T-helper 17 cell (primary cell): Measurements from ENCODE around the gene OSBPL1A. TPM values are rescaled to one million over a fixed set of nuclear protein-coding genes. Genes with fewer than 3 reads are reported as not detected.
A peak's percentile ranks its signal among the peaks of the same experiment; 100 is the strongest.

Experiments
- ATAC-seq: fragments of 150-1000 bp; cut with Tn5 transposase; 2 replicates; pipeline ENCODE4 v1.10.0; 2021; ENCODE audit warnings: mild to moderate bottlenecking, moderate library complexity
- DNase-seq, 3 donors: peaks; one replicate each; pipeline versions ENCODE4 v3.0.0 to v3.0.0-alpha.2; 2020 to 2021
- H3K9me3 ChIP-seq: one replicate; pipeline ENCODE4 v1.7.0; 2013; ENCODE audit warnings: low read length, mild to moderate bottlenecking; ENCODE audit not compliant: control insufficient read depth, poor library complexity, severe bottlenecking
- H3K27ac Mint-ChIP-seq: one replicate; pipeline ENCODE4 v1.8.0; 2022; ENCODE audit warnings: mild to moderate bottlenecking, moderate library complexity, mixed read lengths
- H3K27me3 Mint-ChIP-seq: one replicate; pipeline ENCODE4 v1.8.0; 2022; ENCODE audit warnings: mixed read lengths
- H3K36me3 Mint-ChIP-seq: one replicate; pipeline ENCODE4 v1.8.0; 2022; ENCODE audit warnings: low read depth, mixed read lengths
- H3K4me1 Mint-ChIP-seq: one replicate; pipeline ENCODE4 v1.8.0; 2022; ENCODE audit warnings: mild to moderate bottlenecking, mixed read lengths
- H3K4me3 Mint-ChIP-seq: one replicate; pipeline ENCODE4 v1.8.0; 2022; ENCODE audit warnings: mild to moderate bottlenecking, moderate library complexity, mixed read lengths
- total RNA-seq, 4 donors: library from RNA in 2 of 4; stranded (reverse) in 2 of 4; gene quantifications; one replicate each; pipeline ENCODE4 v1.2.3 and lab custom pipeline; 2022 to 2026

The OSBPL1A gene
- total RNA-seq (1 to 10 TPM; 6.8 to 7.1 TPM), total RNA-seq (lab: John Stamatoyannopoulos, UW) (5.4 to 7.5 reads per million in 2 donors)

- peak within 1 kb of the TSS; percentile 89 for H3K4me3 Mint-ChIP-seq
- ATAC-seq, result peak; percentile 91
- H3K36me3 Mint-ChIP-seq, result no peaks in the 10 kb centered on the region
- H3K27me3 Mint-ChIP-seq, result peaks cover 8% of the 10 kb centered on the region
- H3K4me1 Mint-ChIP-seq, result peaks cover 10% of the 10 kb centered on the region
- peak within 1 kb of the TSS; percentile 81 for H3K27ac Mint-ChIP-seq
- DNase-seq, result peak; percentile 53 to 85 (median 83)
- H3K9me3 ChIP-seq, result no peaks in the 10 kb centered on the region
These were observed at the start of gene OSBPL1A for GRCh38 chr18:24397694-24398368. OSBPL1A (minus strand) TSS chr18:24397824; CDS start chr18:24377533, 20,291 bp downstream.

DNA sequence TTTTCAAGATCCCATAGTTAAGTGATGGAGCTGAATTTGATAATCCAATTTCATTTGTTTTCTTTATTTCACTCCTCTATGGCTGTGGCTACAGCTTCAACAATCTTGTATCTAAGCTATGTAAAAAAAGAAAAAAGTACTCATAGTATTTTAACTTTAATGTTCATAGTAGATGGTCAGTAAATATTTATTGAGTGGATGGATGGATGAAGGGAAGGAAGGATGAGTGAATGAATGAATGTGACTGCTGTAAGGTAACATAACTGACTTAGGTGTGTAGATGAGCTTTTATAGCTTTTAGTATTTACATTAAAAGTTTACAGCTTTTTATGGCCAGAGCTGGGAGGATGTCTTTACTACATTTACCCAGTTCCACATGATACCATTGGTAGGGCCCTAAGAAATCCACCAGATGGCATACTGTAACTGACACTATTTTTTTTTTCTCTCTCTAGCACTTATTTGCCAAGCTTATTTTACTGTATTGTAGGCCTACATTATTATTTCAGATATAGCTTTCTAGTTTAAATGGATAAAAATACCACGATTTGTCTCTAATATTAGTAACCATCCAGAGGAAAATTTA is 49.4 kb upstream of the OSBPL1A start:
- H3K27me3 Mint-ChIP-seq, result no peaks in the 10 kb centered on the region
- no peak overlapping the region for H3K4me3 Mint-ChIP-seq
- peaks cover 5% of the 10 kb centered on the region for H3K4me1 Mint-ChIP-seq
- H3K9me3 ChIP-seq, result no peaks in the 10 kb centered on the region
- peaks cover 14% of the 10 kb centered on the region for H3K36me3 Mint-ChIP-seq
- no peak for DNase-seq
- no peak overlapping the region for H3K27ac Mint-ChIP-seq
- peak; percentile 64 for ATAC-seq

GRCh38 chr18:24446453-24446852 is 48.8 kb upstream of the OSBPL1A start:
- ATAC-seq, result no peak
- peaks cover 16% of the 10 kb centered on the region for H3K36me3 Mint-ChIP-seq
- H3K27ac Mint-ChIP-seq, result no peak overlapping the region
- no peak for DNase-seq
- no peak overlapping the region for H3K4me3 Mint-ChIP-seq
- H3K4me1 Mint-ChIP-seq, result peaks cover 5% of the 10 kb centered on the region
- H3K27me3 Mint-ChIP-seq, result no peaks in the 10 kb centered on the region
- no peaks in the 10 kb centered on the region for H3K9me3 ChIP-seq

DNA sequence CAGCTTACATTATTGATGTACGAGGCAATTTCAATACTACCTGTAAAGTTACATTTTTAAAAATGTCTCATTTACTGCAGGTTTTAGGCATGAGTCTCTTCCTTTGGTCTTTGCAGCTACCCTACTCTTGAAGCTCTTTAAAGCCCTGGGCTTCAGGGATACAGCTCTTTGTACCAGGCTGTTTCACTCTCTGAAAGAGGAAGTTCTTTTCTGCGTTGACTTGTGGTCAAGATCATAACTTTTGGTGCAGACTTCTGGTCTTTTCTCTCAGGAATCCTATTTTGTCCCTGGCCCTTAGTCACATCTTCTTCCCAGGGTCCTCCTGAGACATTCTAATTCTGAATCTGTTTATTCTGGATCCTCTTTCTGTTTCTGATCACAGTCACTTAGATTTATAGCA is 46.2 kb upstream of the OSBPL1A start:
- H3K9me3 ChIP-seq, result no peaks in the 10 kb centered on the region
- no peak for ATAC-seq
- no peak for DNase-seq
- no peaks in the 10 kb centered on the region for H3K27me3 Mint-ChIP-seq
- H3K36me3 Mint-ChIP-seq, result peaks cover 19% of the 10 kb centered on the region
- peaks cover 5% of the 10 kb centered on the region for H3K4me1 Mint-ChIP-seq
- H3K27ac Mint-ChIP-seq, result no peak overlapping the region
- H3K4me3 Mint-ChIP-seq, result no peak overlapping the region

DNA sequence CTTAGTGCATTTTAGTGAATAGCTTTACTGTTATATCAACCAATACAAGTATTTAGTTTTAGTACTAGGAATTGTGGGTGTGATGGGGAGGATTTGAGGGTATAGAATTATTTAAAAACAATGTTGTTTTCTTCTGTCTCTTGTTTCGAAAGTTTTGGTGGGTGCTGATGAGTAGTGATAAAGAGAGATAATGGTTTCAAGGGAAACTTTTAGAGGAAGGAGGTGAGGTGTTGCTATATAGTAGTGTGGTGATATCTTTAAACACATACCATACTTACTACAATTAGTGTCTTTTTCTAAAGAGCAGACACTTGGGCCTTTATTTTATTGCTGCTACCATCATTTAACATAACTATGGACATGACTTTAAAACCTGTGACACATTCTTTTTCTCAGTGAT is 39.3 kb upstream of the OSBPL1A start:
- Mint-ChIP-seq H3K36me3 (peaks cover 18% of the 10 kb centered on the region), H3K4me1 (peaks cover 11% of the 10 kb centered on the region), H3K4me3 (no peak overlapping the region), H3K27me3 (no peaks in the 10 kb centered on the region), H3K27ac (peak overlapping the region; percentile 69)
- ATAC-seq (no peak), DNase-seq (no peak)
- H3K9me3 ChIP-seq, result no peaks in the 10 kb centered on the region

DNA sequence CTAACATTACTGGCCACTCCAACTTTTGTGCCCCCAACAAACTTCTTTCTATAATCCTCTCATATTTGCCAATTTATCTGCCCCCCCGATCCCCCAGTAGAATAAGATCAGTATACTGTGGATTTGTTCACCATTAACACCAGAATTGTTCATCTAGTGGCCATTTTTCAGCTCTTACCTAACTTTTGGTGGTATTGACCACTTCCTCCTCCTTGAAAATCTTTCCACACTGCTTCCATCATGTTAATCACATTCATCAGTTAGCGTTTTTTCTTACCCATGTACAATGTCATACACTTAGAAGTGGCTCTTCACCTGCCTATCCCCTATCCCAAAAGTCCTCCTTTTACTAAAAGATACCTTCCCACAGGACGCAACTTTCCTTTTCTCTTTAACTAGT is 35.0 kb upstream of the OSBPL1A start:
- Mint-ChIP-seq H3K27me3 (no peaks in the 10 kb centered on the region), H3K4me1 (peaks cover 20% of the 10 kb centered on the region), H3K4me3 (no peak overlapping the region), H3K36me3 (peaks cover 14% of the 10 kb centered on the region), H3K27ac (no peak overlapping the region)
- DNase-seq (no peak), ATAC-seq (no peak)
- H3K9me3 ChIP-seq, result no peaks in the 10 kb centered on the region

- H3K4me3 Mint-ChIP-seq, result no peak overlapping the region
- H3K27ac Mint-ChIP-seq, result no peak overlapping the region
- H3K36me3 Mint-ChIP-seq, result peaks cover 11% of the 10 kb centered on the region
- H3K27me3 Mint-ChIP-seq, result peaks cover 5% of the 10 kb centered on the region
- DNase-seq, result no peak
- no peak for ATAC-seq
- H3K4me1 Mint-ChIP-seq, result peaks cover 13% of the 10 kb centered on the region
- H3K9me3 ChIP-seq, result no peaks in the 10 kb centered on the region
These were observed 31.6 kb upstream of the OSBPL1A start for GRCh38 chr18:24429188-24429587.

DNA sequence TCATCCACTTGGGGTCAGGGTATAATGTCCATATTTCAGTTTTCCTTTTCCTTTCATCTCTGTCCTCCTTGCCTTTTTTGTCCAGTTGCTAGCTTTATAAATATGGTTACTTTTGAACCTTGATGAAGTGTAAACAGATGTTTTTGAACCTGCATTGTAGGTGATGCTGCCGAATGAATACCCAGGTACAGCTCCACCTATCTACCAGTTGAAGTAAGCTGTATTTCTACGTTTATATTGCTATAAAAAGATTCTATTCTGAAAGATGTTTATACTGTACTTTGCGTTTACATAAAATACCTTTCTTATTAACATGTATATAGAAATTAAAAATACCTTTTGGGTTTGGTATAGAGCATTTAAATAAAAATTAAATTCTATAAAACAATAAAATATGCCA is 31.1 kb upstream of the OSBPL1A start:
- H3K27ac Mint-ChIP-seq, result no peak overlapping the region
- no peak overlapping the region for H3K4me3 Mint-ChIP-seq
- H3K4me1 Mint-ChIP-seq, result peaks cover 13% of the 10 kb centered on the region
- H3K36me3 Mint-ChIP-seq, result peaks cover 13% of the 10 kb centered on the region
- no peak for DNase-seq
- no peak for ATAC-seq
- H3K27me3 Mint-ChIP-seq, result peaks cover 5% of the 10 kb centered on the region
- no peaks in the 10 kb centered on the region for H3K9me3 ChIP-seq

- Mint-ChIP-seq H3K27me3 (peaks cover 18% of the 10 kb centered on the region), H3K36me3 (peaks cover 11% of the 10 kb centered on the region), H3K27ac (peak overlapping the region; percentile 91), H3K4me3 (peak overlapping the region; percentile 84), H3K4me1 (peaks cover 13% of the 10 kb centered on the region)
- no peak for DNase-seq
- H3K9me3 ChIP-seq, result no peaks in the 10 kb centered on the region
- no peak for ATAC-seq
These were observed 29.9 kb upstream of the OSBPL1A start for GRCh38 chr18:24427484-24427883.

- H3K27me3 Mint-ChIP-seq, result peaks cover 26% of the 10 kb centered on the region
- H3K4me1 Mint-ChIP-seq, result peaks cover 13% of the 10 kb centered on the region
- H3K9me3 ChIP-seq, result no peaks in the 10 kb centered on the region
- peak; percentile 67 to 78 (median 70) for DNase-seq
- H3K36me3 Mint-ChIP-seq, result peaks cover 10% of the 10 kb centered on the region
- H3K27ac Mint-ChIP-seq, result peak within 1 kb of the TSS; percentile 91
- H3K4me3 Mint-ChIP-seq, result peak within 1 kb of the TSS; percentile 84
- ATAC-seq, result peak; percentile 94
These were observed 29.0 kb upstream of the OSBPL1A start, which contains the start of gene IMPACT for GRCh38 chr18:24426398-24427294. IMPACT (plus strand) TSS chr18:24426670; CDS start chr18:24426757, 87 bp downstream.

DNA sequence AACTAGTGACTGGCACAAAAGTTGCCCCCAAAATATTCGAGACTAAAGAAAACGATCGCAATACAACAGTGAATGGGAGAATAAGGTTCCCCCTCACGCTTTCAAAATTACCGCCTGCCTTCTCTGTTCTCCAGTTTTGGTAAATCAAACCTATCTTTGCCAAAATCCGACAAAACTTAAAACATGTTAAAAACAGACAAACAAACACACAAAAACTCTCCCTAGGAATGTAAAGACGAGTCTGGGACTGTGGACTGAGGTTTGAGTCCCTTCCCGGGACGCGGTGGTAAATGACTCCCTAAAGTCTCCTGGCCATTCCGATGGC is 28.4 kb upstream of the OSBPL1A start:
- peaks cover 13% of the 10 kb centered on the region for H3K4me1 Mint-ChIP-seq
- peaks cover 8% of the 10 kb centered on the region for H3K36me3 Mint-ChIP-seq
- H3K27ac Mint-ChIP-seq, result no peak overlapping the region

GRCh38 chr18:24421831-24422230 is 24.2 kb upstream of the OSBPL1A start:
- no peak overlapping the region for H3K27ac Mint-ChIP-seq
- no peaks in the 10 kb centered on the region for H3K9me3 ChIP-seq
- H3K4me3 Mint-ChIP-seq, result no peak overlapping the region
- peaks cover 37% of the 10 kb centered on the region for H3K27me3 Mint-ChIP-seq
- H3K4me1 Mint-ChIP-seq, result peaks cover 1% of the 10 kb centered on the region
- DNase-seq (no peak), ATAC-seq (no peak)
- peaks cover 11% of the 10 kb centered on the region for H3K36me3 Mint-ChIP-seq

More for the DNA sequence above, 28.4 kb upstream of the OSBPL1A start:
- peak overlapping the region; percentile 84 for H3K4me3 Mint-ChIP-seq
- DNase-seq (no peak), ATAC-seq (no peak)
- H3K27me3 Mint-ChIP-seq, result peaks cover 27% of the 10 kb centered on the region
- H3K9me3 ChIP-seq, result no peaks in the 10 kb centered on the region

DNA sequence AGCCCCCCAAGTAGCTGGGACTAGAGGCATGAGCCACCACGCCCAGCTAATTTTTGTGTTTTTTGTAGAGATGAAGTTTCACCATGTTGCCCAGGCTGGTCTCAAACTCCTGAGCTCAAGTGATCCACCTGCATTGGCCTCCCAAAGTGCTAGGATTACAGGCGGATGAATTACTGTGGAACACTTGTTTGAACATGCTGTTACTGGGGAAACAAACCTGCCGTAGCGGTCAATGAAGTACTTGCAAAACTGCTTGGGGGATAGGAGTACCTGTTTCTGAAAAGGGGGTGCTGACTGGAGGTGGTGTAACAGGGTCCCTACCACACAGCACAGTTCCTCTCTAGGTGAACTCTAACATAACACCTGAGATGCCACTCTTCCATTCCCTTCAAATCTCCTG is 22.9 kb upstream of the OSBPL1A start:
- ATAC-seq, result no peak
- no peak overlapping the region for H3K27ac Mint-ChIP-seq
- peaks cover 9% of the 10 kb centered on the region for H3K36me3 Mint-ChIP-seq
- H3K4me3 Mint-ChIP-seq, result no peak overlapping the region
- H3K4me1 Mint-ChIP-seq, result no peaks in the 10 kb centered on the region
- no peak for DNase-seq
- peaks cover 37% of the 10 kb centered on the region for H3K27me3 Mint-ChIP-seq
- H3K9me3 ChIP-seq, result no peaks in the 10 kb centered on the region
